ENCODE measurements around the gene GRB10. TPM values are rescaled to one million over a fixed set of nuclear protein-coding genes. Genes with fewer than 3 reads are reported as not detected.

The GRB10 gene
- total RNA-seq, 1 experiment from 2014 or later, result 47.9 TPM

DNA sequence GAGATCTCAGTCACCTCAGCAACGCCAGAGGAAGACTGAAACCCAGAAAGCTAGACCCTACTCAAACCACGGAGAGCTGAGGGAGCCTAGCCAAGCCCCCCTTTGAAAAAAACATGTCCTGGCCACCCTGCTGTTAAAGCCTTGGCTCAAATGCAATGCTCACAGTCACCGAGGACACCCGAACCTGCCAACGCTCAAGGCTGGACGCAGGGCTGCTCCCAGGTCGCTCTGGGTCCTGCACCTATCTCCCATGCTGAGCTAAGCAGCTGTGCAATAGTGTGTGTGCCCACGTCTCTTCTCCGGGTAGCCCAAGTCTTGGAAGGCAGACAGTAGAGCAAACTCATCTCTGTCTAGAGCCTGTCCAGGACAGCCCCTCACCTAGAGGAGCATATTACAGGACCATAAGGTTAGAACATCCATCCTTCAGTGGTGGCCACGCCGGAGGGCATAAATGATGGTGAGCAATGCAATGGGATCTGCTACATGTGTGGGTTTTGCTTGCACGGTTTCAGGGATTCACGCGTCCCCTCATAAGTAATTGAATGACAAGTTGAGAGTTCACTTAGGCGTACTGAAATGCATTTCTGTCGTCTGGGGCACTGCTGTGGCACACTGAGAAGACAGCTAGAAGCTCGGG is 123.2 kb downstream of the GRB10 start:
- Histone ChIP-seq H3F3A (ENCODE audit: insufficient read depth, low read depth) (peaks cover 12% of the 10 kb centered on the region; the same call in 1 of the 2 replicates), H3K36me3 (ENCODE audit: low read depth) (peaks cover 14% of the 10 kb centered on the region), H2AFZ (no peak overlapping the region), H3K4me1 (replicated peaks; ENCODE audit: insufficient read depth) (peaks cover 12% of the 10 kb centered on the region), H3K4me3 (no peak overlapping the region), H3K9me3 (ENCODE audit: insufficient read depth, low read depth) (no peaks in the 10 kb centered on the region), H3K27me3 (ENCODE audit: insufficient read depth, low read depth) (no peaks in the 10 kb centered on the region), H3K4me2 (no peak overlapping the region), H4K20me1 (ENCODE audit: insufficient read depth) (peaks cover 58% of the 10 kb centered on the region), H3K79me2 (ENCODE audit: low read depth) (0 out of 2 replicates have a peak, but pooled peaks cover 14% of the 10 kb centered on the region), H3K9me2 (ENCODE audit: insufficient read depth) (no peaks in the 10 kb centered on the region), H3K27ac (no peak overlapping the region)
- intact Hi-C loops (cut with micrococcal nuclease; ENCODE audit: unreplicated experiment), result no loop called here
- POLR2A ChIA-PET (ENCODE audit: unreplicated experiment), result no interaction called here
- TF ChIP-seq, protein P1, sequence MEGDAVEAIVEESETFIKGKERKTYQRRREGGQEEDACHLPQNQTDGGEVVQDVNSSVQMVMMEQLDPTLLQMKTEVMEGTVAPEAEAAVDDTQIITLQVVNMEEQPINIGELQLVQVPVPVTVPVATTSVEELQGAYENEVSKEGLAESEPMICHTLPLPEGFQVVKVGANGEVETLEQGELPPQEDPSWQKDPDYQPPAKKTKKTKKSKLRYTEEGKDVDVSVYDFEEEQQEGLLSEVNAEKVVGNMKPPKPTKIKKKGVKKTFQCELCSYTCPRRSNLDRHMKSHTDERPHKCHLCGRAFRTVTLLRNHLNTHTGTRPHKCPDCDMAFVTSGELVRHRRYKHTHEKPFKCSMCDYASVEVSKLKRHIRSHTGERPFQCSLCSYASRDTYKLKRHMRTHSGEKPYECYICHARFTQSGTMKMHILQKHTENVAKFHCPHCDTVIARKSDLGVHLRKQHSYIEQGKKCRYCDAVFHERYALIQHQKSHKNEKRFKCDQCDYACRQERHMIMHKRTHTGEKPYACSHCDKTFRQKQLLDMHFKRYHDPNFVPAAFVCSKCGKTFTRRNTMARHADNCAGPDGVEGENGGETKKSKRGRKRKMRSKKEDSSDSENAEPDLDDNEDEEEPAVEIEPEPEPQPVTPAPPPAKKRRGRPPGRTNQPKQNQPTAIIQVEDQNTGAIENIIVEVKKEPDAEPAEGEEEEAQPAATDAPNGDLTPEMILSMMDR (conservative IDR thresholded peaks at IDR 0.05), result no peak
- no peak for TF ChIP-seq EZH2 (IDR thresholded peaks at IDR 0.05; ENCODE audit: low read depth)
- BruUV-seq (replicated peaks), result no TSS peak
- no peak for DNase-seq
- CTCF ChIA-PET, result no interaction called here

DNA sequence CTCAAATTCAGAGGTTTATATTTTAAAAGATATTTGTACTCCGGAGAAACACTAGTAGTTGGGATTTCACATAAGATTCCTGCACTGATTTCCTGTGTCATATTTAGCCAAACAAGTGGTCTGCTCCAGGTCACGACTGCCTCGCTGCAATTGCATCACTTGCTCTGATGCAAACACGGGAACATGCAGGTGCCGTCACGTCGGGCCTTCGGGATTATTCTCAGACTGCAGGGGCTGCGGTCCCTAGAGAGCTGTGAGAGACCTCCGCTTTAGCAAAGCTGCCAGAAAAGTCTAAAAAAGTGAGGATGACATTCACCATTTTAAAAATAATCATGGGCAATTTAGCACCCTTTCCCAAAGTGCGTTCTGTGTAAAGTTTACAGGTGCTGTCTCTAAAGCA is 124.0 kb downstream of the GRB10 start:
- Histone ChIP-seq H3K36me3 (ENCODE audit: low read depth) (peaks cover 14% of the 10 kb centered on the region), H3K9me2 (ENCODE audit: insufficient read depth) (no peaks in the 10 kb centered on the region), H4K20me1 (ENCODE audit: insufficient read depth) (peaks cover 56% of the 10 kb centered on the region), H3K9me3 (ENCODE audit: insufficient read depth, low read depth) (no peaks in the 10 kb centered on the region), H3K4me3 (no peak overlapping the region), H3K4me2 (no peak overlapping the region), H3K4me1 (replicated peaks; ENCODE audit: insufficient read depth) (peaks cover 4% of the 10 kb centered on the region), H3K27me3 (ENCODE audit: insufficient read depth, low read depth) (no peaks in the 10 kb centered on the region), H3K27ac (no peak overlapping the region), H3F3A (ENCODE audit: insufficient read depth, low read depth) (0 out of 2 replicates have a peak, but pooled peaks cover 4% of the 10 kb centered on the region), H3K79me2 (ENCODE audit: low read depth) (0 out of 2 replicates have a peak, but pooled peaks cover 8% of the 10 kb centered on the region), H2AFZ (no peak overlapping the region)
- DNase-seq, result no peak
- ChIA-PET POLR2A (ENCODE audit: unreplicated experiment) (no interaction called here), CTCF (no interaction called here)
- no TSS peak for BruUV-seq (replicated peaks)
- TF ChIP-seq, protein P1 (conservative IDR thresholded peaks at IDR 0.05), result no peak
- no peak for TF ChIP-seq EZH2 (IDR thresholded peaks at IDR 0.05; ENCODE audit: low read depth)
- intact Hi-C loops (cut with micrococcal nuclease; ENCODE audit: unreplicated experiment), result no loop called here

DNA sequence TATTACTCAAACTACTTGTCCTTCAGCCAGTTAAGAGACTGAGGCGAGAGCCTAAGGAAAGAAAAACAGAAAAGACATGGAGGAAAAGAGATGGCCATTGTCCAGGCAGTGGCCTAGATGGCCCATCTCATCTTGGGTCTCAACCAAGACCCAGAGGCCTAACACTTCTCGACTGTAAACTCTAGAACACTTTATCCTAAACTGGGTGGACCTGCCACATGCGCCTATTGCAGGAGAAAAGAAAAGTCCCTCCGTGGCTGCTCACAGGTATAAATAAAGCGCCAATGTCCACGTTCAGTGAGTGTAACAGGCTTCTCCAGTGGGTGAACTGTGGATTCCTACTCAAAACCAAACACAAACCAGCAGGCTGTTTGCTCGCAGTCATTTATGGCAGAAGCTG is 124.8 kb downstream of the GRB10 start:
- ChIA-PET CTCF (no interaction called here), POLR2A (ENCODE audit: unreplicated experiment) (no interaction called here)
- intact Hi-C loops (cut with micrococcal nuclease; ENCODE audit: unreplicated experiment), result no loop called here
- Histone ChIP-seq H3K27me3 (ENCODE audit: insufficient read depth, low read depth) (no peaks in the 10 kb centered on the region), H3K4me2 (no peak overlapping the region), H3F3A (ENCODE audit: insufficient read depth, low read depth) (0 out of 2 replicates have a peak, but pooled peaks cover 4% of the 10 kb centered on the region), H4K20me1 (ENCODE audit: insufficient read depth) (peaks cover 53% of the 10 kb centered on the region), H3K27ac (no peak overlapping the region), H3K36me3 (ENCODE audit: low read depth) (peaks cover 12% of the 10 kb centered on the region; the same call in 1 of the 2 replicates), H3K4me1 (replicated peaks; ENCODE audit: insufficient read depth) (no peaks in the 10 kb centered on the region), H3K4me3 (no peak overlapping the region), H3K9me2 (ENCODE audit: insufficient read depth) (no peaks in the 10 kb centered on the region), H3K9me3 (ENCODE audit: insufficient read depth, low read depth) (no peaks in the 10 kb centered on the region), H2AFZ (no peak overlapping the region), H3K79me2 (ENCODE audit: low read depth) (0 out of 2 replicates have a peak, but pooled peaks cover under 1% of the 10 kb centered on the region)
- BruUV-seq (replicated peaks), result no TSS peak
- no peak for DNase-seq
- no peak for TF ChIP-seq EZH2 (IDR thresholded peaks at IDR 0.05; ENCODE audit: low read depth)
- TF ChIP-seq, protein P1 (conservative IDR thresholded peaks at IDR 0.05), result no peak
